ENCODE measurements around the gene SLC52A3. TPM values are rescaled to one million over a fixed set of nuclear protein-coding genes. Genes with fewer than 3 reads are reported as not detected.

Gene SLC52A3
- total and polyA plus RNA-seq, 2 experiments from 2014 or later = 0.12 TPM; not detected in 1

DNA sequence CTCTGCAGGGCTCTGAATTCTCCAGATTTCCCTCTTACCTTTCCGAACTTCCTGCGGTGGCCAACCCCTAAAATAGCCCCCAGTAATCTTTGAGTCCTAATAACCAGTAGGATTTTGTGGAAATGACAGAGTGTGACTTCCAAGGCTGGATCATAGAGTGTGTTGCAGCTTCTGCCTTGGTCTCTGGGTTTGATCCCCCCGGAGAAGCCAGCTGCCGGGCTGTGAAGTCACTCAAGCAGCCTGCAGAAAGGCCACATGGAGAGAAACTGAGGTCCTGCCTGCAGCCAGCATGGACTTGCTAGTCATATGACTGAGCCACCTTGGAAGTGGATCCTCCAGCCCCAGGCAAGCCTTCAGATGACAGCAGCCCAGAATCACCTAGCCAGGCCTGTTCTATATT lies 46.4 kb downstream of the SLC52A3 start:
- TF ChIP-seq, protein P1, sequence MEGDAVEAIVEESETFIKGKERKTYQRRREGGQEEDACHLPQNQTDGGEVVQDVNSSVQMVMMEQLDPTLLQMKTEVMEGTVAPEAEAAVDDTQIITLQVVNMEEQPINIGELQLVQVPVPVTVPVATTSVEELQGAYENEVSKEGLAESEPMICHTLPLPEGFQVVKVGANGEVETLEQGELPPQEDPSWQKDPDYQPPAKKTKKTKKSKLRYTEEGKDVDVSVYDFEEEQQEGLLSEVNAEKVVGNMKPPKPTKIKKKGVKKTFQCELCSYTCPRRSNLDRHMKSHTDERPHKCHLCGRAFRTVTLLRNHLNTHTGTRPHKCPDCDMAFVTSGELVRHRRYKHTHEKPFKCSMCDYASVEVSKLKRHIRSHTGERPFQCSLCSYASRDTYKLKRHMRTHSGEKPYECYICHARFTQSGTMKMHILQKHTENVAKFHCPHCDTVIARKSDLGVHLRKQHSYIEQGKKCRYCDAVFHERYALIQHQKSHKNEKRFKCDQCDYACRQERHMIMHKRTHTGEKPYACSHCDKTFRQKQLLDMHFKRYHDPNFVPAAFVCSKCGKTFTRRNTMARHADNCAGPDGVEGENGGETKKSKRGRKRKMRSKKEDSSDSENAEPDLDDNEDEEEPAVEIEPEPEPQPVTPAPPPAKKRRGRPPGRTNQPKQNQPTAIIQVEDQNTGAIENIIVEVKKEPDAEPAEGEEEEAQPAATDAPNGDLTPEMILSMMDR (IDR thresholded peaks at IDR 0.05; ENCODE audit: low read depth, low read length) = no peak
- peaks cover 14% of the 10 kb centered on the region for H3K27me3 ChIP-seq
- no peaks in the 10 kb centered on the region for H3K36me3 ChIP-seq
- no peak overlapping the region for H3K27ac ChIP-seq
- no peak overlapping the region for H3K4me3 ChIP-seq
- H3K9me3 ChIP-seq (ENCODE audit: low read depth) = no peaks in the 10 kb centered on the region
- no peaks in the 10 kb centered on the region for H3K4me1 ChIP-seq (ENCODE audit: low read depth)
- DNase-seq (ENCODE audit: low read depth in 1 of 2, low spot score in 1 of 2) = no peak

DNA sequence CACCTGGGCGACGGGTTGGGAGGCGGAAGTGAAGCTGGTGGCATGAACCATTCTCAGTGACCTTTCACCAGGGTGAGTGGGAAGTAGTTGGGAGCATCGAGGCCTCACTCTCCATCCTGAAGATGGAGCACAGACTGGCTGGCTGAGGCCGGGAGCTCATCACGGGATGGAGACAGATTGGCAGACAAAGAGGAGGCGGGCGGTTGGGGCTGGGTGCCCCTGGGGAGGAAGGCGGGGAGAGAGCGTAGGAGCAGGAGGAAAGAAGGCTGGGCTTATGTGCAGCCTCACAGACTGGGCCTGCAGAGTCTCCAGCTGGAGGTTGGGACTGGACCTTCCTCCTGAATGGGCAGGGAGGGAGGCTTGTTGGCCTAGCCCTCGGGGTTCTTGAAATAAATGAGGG lies 48.5 kb downstream of the SLC52A3 start:
- peak in 1 of 2 donors; percentile 13 for DNase-seq (ENCODE audit: low read depth in 1 of 2, low spot score in 1 of 2)
- no peaks in the 10 kb centered on the region for H3K36me3 ChIP-seq
- H3K27ac ChIP-seq = no peak overlapping the region
- H3K27me3 ChIP-seq = peaks cover 7% of the 10 kb centered on the region
- no peak overlapping the region for H3K4me3 ChIP-seq
- no peaks in the 10 kb centered on the region for H3K4me1 ChIP-seq (ENCODE audit: low read depth)
- TF ChIP-seq, protein P1 (IDR thresholded peaks at IDR 0.05; ENCODE audit: low read depth, low read length) = no peak
- no peaks in the 10 kb centered on the region for H3K9me3 ChIP-seq (ENCODE audit: low read depth)

DNA sequence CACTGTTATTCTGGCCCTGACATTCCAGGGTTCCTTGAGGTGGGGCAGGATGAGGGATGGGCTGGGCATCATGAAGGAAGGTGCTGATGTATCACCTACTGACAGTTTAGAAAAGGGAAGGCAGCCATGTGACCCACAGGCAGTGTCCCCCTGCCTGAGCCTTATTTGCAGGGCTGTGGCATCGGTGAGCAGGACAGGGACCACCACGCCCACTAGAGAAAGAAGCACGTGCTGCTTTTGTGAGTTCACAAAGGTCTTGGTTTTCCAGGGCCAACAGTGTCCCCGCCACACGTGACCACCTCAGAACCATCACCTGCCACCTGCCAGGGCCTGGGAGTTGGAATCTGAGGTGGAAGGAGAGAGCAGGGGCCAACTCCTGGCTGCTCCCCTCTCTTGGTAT lies 49.2 kb downstream of the SLC52A3 start:
- no peak overlapping the region for H3K4me3 ChIP-seq
- no peaks in the 10 kb centered on the region for H3K4me1 ChIP-seq (ENCODE audit: low read depth)
- H3K9me3 ChIP-seq (ENCODE audit: low read depth) = no peaks in the 10 kb centered on the region
- H3K36me3 ChIP-seq = no peaks in the 10 kb centered on the region
- TF ChIP-seq, protein P1 (IDR thresholded peaks at IDR 0.05; ENCODE audit: low read depth, low read length) = no peak
- no peak overlapping the region for H3K27ac ChIP-seq
- H3K27me3 ChIP-seq = peaks cover 7% of the 10 kb centered on the region
- no peak for DNase-seq (ENCODE audit: low read depth in 1 of 2, low spot score in 1 of 2)

DNA sequence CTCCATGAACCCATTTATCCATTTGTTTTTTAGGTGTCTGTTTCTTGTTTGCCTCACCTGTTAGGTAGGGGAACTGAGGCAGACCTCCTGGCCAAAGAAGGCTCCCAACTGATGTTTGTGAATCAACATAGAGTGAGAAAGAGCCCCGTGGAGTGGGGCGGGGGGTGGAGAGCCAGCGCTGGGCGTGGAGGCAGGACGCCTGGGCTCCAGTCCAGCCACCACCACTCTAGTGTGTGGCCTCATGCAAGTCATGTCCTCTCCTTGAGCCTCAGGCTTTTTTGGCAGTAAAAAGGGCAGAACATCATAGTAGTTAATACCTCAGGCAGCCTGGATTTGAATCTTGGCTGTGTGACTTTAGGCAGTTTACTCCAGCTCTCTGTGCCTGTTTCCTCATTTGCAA lies 50.5 kb downstream of the SLC52A3 start:
- DNase-seq (ENCODE audit: low read depth in 1 of 2, low spot score in 1 of 2) = no peak

DNA sequence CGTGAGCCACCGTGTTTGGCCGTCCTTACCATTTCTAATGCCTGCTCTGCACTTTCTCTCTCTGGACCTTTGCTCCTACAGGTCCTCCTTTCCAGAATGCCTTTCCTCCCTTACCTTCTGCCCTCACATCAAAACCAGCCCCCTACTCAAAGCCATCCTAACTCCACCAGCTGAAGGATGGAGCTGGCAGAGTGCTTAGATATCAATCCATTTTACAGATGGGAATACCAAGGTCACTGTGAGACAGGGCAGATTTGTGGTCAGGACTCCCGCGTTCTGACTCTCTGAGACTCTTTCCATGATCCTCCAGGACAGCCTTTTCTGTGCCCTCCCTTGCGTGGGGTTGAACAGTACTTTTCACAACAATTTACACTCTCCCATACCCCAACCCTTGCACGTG lies 51.0 kb downstream of the SLC52A3 start:
- Histone ChIP-seq H3K4me1 (ENCODE audit: low read depth) (no peaks in the 10 kb centered on the region), H3K27me3 (no peaks in the 10 kb centered on the region), H3K27ac (no peak overlapping the region), H3K4me3 (no peak overlapping the region), H3K9me3 (ENCODE audit: low read depth) (no peaks in the 10 kb centered on the region), H3K36me3 (no peaks in the 10 kb centered on the region)
- TF ChIP-seq, protein P1 (IDR thresholded peaks at IDR 0.05; ENCODE audit: low read depth, low read length) = no peak
- DNase-seq (ENCODE audit: low read depth in 1 of 2, low spot score in 1 of 2) = no peak

More for the DNA sequence above, 50.5 kb downstream of the SLC52A3 start:
- H3K27me3 ChIP-seq = no peaks in the 10 kb centered on the region
- TF ChIP-seq, protein P1 (IDR thresholded peaks at IDR 0.05; ENCODE audit: low read depth, low read length) = no peak
- H3K9me3 ChIP-seq (ENCODE audit: low read depth) = no peaks in the 10 kb centered on the region
- H3K27ac ChIP-seq = no peak overlapping the region
- H3K4me3 ChIP-seq = no peak overlapping the region
- no peaks in the 10 kb centered on the region for H3K36me3 ChIP-seq
- H3K4me1 ChIP-seq (ENCODE audit: low read depth) = no peaks in the 10 kb centered on the region

DNA sequence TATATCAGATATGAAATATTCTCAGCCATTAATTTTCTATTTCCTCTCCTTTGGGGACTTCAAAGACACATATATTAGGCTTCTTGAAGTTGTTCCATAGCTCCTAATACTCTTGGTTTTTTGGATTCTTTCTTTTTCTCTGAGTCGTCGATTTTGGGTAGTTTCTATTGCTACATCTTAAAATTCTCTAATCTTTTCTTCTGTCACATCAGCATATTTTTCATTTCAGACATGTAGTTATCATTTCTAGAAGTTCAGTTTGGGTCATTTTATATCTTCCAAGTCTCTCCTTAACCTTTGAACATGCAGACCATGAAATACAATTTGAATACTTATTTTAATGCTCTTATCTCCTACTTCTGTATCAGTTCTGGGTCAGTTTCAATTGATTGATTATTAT lies 53.8 kb downstream of the SLC52A3 start:
- no peak for DNase-seq (ENCODE audit: low read depth in 1 of 2, low spot score in 1 of 2)
- no peaks in the 10 kb centered on the region for H3K9me3 ChIP-seq (ENCODE audit: low read depth)
- H3K4me3 ChIP-seq = no peak overlapping the region
- no peaks in the 10 kb centered on the region for H3K36me3 ChIP-seq
- H3K27me3 ChIP-seq = no peaks in the 10 kb centered on the region
- H3K27ac ChIP-seq = no peak overlapping the region
- TF ChIP-seq, protein P1 (IDR thresholded peaks at IDR 0.05; ENCODE audit: low read depth, low read length) = no peak
- H3K4me1 ChIP-seq (ENCODE audit: low read depth) = no peaks in the 10 kb centered on the region

Measured in cardiac muscle cell (in vitro differentiated cells and primary cell).